NOMO-1 treated with dmso at 0.1 percent for 144 hours (cell line): ENCODE results near the gene SRPK2.
"Not testable (repeated sequence)": the region's sequence is repeated elsewhere in the genome, so short reads cannot be mapped to it uniquely, and the experiment has no call there.

Experiments
- DNase-seq: peaks from one replicate; lab custom pipeline; 2025; ENCODE audit not compliant: unreplicated experiment; lab: John Stamatoyannopoulos, UW

Gene SRPK2

DNA sequence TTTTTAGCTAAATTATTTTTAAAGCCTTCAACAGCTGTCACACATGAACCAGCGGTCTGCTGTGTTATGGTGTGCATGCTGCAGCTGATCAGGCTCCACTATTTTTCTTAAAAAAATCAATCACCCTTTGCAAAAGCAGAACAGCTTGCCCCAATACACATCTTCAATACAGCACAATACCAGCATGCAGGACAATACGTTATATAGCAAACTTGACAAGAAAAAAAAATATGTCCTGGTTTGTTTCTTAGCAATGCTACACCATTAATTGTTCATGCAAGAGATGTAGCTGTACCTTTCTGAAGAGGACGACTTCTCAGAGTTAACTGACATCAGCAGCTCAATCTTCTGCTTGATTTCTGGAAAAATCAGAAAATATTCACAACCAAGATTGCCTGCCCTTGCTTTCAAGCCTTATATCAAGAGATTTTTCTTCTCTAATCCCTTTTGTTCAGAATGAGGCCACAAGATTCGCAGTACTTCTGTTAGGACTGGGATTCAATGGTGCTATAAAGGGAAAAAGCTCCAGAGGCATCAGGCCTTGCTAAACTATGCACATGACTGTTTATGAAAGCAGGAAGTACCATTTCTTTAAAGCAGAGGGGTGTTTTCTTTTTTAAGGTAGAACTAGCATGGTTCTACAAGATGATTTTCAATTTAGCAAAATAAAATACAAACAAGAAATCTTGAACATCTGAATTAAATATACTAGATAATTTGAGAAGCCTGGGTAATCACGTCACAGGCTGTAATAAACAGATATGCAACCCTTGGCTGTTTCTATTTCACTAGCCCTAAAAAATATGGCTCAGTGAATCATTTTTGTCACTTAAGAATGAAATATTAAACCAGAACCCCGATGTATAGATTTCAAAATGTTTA, 120.0 kb downstream of the SRPK2 start:
- no peak for DNase-seq

DNA sequence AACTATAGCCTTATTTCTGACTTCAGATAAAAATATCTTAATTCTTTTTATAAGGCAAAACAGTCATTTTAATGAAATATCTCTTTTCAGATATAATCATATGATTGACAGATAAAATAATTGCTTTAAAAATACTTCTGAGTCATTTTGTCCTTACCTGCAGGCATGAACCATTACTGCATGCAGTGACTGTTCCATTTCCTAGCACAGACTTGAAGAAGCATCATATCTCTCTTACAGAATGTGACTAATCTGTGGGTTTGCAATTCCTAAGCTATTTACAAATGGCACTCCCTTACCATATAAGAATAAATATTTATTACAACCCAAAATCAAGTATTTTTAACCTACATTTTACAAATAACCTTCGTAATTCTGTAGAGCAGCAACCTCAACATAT, 120.7 kb downstream of the SRPK2 start:
- DNase-seq = no peak

DNA sequence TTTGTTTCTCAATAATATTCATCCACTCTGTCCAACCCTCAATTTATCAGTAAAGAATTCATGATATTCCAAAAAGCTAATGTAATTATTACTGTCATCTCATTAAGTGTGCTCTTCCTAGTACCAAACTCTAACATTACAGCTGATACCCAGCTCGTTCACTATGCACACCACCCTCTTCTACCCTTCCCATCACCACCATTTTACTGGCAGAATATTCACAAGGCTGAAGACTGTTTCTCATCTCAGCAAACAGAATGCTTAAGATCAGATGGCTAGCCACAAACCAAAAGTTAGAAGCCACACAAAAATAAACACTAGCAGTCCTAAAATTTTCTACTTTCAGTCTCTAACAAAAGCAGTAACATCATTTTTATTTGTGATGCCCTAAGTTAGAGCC, 121.5 kb downstream of the SRPK2 start:
- no peak for DNase-seq

DNA sequence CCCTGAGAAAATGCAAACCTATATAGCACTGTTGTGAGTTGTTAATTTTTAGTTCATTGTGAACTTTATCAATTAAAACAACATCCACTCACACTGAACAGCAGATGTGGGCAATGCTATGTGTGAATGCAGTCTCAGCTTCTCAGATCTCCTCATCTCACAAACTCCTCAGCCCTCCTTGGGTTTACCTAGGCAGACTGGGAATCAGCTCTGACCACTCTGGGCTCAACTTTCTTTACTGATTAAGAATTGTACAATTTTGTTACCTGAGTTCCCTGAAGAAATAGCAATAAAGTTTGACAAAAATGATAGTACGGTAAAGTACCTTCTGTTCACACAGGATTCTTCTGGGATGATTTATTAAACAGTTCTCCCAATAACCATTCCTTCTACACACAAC, 124.0 kb downstream of the SRPK2 start:
- no peak for DNase-seq

DNA sequence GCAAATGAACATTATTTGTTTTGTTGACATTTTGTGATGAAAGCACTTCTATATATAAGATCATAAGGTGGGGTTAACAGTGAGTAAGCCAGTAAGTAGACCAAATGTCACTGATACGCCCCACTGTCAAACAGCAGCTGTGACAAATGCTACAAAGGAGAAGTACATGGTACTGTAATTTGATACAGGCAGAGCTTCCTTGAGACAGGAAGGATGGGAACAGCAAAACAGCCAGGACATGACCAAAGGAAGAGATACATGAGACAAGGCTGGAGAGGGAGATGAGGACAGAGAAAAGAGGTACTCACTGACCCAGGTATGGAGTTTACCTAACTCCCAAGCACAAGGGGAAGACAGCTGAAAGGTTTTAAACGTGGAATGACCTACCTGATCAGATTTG, 127.0 kb downstream of the SRPK2 start:
- DNase-seq = no peak

DNA sequence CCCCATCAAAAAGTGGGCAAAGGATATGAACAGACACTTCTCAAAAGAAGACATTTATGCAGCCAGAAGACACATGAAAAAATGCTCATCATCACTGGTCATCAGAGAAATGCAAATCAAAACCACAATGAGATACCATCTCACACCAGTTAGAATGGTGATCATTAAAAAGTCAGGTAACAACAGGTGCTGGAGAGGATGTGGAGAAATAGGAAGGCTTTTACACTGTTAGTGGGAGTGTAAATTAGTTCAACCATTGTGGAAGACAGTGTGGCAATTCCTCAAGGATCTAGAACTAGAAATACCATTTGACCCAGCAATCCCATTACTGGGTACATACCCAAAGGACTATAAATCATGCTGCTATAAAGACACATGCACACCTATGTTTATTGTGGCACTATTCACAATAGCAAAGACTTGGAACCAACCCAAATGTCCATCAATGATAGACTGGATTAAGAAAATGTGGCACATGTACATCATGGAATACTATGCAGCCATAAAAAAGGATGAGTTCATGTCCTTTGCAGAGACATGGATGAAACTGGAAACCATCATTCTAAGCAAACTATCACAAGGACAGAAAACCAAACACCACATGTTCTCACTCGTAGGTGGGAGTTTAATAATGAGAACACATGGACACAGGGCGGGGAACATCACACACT, 128.4 kb downstream of the SRPK2 start:
- not testable (repeated sequence) for DNase-seq

DNA sequence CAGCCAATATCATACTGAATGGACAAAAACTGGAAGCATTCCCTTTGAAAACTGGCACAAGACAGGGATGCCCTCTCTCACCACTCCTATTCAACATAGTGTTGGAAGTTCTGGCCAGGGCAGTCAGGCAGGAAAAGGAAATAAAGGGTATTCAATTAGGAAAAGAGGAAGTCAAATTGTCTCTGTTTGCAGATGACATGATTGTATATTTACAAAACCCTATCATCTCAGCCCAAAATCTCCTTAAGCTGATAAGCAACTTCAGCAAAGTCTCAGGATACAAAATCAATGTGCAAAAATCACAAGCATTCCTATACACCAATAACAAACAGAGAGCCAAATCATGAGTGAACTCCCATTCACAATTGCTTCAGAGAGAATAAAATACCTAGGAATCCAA, 129.8 kb downstream of the SRPK2 start:
- not testable (repeated sequence) for DNase-seq

DNA sequence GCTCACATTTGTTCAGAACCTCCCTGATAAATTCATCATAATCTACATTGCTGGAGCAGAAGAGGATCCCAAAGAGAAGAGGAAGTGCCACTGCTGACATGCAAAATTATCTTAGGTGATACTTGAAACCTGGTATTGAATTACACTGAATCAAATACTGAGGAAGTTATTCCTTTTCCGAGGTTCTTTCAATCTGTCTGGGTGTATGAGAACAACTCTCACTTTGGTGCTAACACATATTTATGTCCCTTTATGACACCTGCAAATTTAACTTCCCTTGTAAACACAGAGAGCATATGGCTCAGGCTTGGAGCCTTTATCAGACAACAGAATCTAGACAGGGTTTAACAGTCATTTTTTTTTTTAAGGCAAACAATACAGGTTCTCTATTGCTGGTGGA, 131.4 kb downstream of the SRPK2 start:
- DNase-seq = no peak

DNA sequence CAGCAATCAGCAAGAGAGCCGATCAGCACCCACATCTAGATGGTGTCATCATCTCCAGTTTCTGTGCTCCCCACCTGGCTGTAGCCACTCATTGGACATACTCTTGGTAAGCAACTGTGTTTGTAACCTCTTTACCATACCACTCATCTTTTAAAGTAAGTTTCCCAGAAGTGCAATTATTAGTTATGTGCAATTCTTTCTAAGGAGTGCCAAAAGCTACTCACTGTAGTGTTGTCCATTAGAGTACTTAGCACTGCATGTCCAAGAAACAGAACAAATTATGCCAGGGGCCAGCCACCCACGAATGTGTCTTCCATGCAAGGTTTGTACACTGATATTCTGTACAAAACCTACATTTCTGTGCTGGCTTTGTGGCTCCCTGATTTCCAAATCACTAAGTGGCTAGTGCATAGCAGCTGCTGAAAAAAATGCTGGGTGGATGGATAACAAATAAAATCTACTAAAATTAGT, 131.9 kb downstream of the SRPK2 start:
- no peak for DNase-seq

DNA sequence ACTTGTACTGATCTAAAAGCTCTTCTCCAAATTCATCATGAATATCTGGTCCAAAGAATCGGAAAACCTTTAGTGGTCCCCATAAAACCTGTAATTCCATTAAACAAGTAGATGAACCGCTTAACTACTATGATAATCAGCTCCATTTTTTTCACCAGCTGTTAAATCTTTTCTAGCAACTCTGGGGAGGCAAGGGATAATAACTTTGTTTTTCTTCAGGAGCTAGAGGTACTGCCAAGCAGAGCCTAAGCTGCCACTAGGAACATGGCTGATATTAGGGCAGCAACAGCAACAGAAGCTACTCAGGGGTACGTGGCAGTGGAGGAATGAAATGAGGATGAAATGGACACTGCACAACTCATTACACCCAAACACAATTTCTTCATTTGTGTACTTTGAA, 138.0 kb downstream of the SRPK2 start:
- no peak for DNase-seq

DNA sequence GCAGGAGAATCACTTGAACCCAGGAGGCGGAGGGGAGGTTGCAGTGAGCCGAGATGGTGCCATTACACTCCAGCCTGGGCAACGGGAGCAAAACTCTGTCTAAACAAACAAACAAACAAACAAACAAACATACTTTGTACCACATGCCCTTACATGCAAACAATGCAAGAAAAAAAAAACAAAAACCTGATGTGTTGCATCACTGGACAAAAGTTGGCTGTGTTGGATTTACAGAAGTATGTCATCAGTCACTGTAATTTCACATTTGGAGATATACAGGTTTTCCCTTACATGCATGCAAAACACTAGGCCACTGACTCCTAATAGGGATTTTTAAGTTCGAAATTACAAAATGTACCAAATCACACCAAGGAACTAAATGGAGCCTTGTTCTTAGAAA, 138.5 kb downstream of the SRPK2 start:
- no peak for DNase-seq

DNA sequence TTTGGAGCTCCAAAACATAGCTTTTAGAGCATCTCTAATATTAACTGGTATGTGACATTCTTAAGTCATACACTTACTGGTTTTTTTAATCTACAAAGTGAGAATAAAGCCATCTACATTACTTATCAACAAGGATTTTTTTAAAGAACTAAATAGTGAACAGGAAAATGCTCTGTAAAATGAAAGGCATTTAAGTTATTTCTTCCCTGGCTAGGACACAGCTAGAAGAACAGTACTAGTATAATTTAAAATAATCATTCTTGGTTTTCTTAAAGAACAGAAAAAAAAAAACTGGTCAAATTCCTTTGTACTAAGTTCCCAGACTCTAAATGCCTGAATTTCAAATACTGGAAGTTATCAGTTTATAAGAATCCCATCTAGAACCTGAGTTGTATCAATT, 139.5 kb downstream of the SRPK2 start:
- no peak for DNase-seq

DNA sequence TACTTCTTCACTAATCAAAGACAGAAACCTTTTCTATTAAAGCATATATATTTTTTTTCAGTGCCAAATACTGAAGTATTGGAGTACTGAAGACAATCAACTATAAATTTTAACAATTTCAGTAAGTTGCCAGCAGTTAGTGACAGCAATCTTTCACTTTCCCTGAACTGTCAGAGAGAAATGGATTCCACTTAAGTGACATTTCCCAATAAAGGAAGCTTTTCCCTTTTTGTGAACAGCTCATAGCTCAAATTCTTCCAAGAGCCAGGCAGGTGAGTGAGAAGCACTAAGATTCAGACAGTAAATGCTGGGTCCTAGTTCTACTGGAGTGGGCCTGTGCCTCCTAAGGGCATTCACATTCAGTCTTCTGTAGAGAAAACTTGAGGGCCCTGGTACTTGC, 142.0 kb downstream of the SRPK2 start:
- DNase-seq = no peak

DNA sequence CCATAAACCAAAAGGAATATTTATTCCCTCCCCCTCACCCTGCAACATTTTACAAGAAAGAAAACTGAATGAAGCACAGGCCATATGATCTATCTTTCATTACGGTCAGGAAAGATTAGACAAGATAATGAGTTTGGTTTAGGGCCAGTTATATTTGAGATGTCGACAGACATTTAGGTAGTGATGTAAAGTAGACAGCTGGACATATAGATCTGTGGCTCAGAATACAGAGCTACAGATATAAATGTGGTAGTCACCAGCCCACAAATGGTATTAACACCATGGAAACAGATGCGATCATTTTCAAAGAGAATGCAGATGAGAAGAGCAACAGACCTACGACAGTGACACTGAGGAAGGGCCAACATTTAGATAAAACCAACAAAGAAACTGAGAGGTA, 142.5 kb downstream of the SRPK2 start:
- DNase-seq = no peak

DNA sequence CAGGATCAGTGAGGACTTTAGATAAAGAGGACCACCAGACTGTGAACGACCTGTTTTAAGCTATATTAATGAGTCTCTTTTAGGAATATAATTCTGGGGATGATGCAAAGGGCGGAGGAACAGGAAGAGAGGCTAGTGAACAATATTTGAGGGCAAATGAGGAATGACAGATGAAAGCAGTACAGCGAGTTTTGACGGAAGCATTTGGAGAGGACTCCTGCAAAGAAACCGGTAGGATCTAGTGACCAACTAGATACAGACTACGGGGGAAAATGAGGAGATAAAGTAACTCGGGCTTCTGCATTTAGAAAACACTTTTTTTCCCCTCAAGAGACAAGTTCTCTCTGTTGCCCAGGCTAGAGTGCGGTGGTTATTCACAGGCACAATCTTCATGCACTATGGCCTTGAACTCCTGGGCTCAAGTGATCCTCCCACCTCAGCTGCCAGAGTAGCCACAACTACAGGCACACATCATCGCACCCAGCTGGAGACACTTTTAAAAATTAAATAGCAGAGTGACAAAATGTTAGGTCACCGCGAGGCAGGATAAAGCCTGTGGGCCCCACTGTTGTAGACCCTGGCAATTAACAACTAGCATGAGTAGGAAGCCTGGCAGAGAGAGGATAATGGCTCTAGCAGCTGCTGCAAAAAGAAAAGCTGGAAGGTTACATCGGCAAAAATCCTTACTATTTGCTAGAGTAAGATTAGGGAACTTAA, 143.2 kb downstream of the SRPK2 start:
- DNase-seq = no peak

DNA sequence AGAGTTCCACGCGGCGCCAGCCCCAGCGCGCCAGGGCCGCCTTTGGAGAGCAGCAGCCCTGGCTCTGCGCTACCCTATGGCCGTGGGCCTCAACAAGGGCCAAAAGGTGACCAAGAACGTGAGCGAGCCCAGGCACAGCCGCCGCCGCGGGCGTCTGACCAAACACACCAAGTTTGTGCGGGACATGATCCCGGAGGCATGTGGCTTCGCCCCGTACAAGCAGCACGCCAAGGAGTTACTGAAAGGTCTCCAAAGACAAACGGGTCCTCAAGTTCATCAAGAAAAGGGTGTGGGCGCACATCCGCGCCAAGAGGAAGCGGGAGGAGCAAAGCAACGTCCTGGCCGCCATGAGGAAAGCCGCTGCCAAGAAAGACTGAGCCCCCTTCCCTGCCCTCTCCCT, 144.1 kb downstream of the SRPK2 start:
- no peak for DNase-seq

DNA sequence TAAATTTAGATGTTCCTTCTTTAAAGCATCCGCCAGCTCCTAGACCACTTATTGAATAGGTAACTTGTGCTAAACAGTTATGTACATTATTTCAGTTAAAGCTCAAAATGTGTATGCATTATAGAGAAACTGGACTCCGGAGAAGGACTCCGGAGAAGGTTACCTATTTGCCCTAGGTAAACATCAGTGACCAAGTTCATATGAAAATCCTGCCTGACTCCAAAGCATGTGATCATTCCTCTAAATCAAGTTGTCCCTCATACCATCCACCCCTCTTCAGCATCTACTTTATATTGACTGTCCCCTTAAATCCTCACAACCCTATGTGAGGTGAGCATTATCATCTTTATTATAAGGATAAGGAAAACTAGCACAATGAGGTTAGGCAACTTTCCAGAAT, 147.5 kb downstream of the SRPK2 start:
- no peak for DNase-seq

DNA sequence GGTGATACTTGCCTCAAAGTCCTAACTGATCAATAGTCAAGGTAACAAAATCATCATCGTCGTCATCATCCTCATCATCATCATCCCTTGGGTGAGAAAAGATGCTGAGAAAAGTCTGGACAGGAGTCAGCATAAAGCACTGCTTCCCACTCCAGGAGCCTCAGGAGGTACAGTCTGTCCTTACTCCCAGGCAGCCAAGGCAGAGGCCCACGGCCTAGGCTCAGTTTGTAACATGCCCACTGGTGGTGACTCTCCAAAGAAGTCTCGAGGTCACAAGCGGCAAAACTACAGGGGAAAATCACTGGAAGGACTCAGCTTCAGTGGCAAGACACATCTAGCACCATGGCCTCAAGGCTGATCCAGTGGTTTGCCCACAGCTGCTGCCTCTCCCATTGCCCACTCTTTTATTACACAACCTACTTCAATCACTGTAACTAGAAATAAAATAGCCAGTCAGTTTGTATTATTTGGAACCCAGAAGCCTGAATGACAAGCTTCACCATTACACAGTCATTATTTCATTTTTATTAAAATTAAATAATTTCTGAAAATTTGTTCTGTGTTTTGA, 150.4 kb downstream of the SRPK2 start:
- DNase-seq = no peak

DNA sequence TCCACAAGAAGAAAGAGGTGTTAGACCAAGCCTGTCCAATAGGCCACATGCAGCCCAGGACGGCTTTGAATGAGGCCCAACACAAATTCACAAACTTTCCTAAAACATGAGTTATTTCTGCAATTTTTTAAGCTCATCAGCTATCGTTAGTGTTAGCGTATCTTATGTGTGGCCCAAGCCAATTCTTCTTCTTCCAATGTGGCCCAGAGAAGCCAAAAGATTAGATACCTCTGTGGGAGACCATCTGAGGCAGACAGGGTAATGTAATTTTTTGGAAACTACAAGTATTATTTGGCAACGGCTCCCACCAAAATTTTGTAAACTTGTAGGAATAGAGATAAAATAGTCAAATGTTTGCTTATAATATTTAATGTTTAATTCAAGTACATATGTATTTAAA, 153.8 kb downstream of the SRPK2 start:
- no peak for DNase-seq

DNA sequence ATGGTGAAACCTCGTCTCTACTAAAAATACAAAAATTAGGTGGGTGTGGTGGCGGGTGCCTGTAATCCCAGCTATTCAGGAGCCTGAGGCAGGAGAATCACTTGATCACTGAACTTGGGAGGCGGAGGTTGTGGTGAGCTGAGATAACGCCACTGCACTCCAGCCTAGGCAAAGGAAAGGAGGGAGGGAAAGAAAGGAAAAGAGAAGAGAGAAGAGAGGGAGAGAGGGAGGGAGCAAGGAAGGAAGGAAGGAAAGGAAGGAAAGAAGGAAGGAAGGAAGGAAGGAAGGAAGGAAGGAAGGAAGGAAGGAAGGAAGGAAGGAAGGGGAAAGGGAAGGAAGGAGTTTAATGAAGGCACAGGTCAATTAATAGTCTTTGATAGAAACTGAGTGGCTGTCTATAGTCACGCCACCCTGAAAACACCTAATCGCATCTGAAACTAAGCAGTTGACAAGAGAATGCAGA, 155.9 kb downstream of the SRPK2 start:
- DNase-seq = not testable (repeated sequence)

DNA sequence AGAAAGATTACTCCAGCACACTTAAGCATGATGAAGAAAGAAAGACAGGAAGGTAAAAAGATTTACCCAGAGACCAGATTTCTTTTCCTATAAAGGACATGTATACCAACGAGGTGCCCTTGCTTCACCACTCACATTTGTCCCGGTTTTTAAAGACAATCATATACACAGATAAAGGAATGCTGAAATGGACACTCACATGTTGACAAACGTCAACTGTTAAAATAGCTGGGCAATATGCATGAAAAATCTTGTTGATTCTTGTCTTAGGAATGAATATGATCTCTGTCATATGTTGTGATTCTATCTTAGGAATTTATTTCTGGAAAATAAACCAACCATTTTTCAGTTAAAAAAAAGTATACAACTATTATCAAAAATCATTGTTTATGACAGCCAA, 158.2 kb downstream of the SRPK2 start:
- DNase-seq = no peak
